ENCODE results near the gene CFI.
A peak's percentile ranks its signal among the peaks of the same experiment; 100 is the strongest.

CFI gene

DNA sequence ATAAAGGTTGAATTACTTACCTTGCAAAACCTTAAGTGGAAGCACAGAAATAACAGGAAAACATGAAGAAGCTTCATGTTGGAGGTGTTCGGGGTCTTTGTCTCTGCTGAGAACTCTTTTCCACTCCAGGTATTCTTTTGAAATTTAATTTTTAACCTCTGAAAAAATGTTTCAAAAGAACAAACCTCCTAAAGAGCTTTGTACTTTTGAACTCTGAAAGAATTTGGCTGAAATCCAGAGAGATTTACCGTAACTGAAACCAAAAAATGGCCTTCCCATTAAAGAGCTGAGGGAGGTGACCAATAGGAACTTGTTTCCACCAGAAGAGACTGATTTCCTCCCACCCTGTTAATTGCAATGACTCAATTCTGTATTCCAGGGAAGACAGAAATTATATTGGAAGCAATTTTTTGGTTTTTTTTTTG lies at the start of gene CFI:
TSS of gene CFI (minus strand) at position 105 of the 425 bp plus-strand sequence. CDS start at position 77, 28 bp downstream.
- DNase-seq, result no peak

DNA sequence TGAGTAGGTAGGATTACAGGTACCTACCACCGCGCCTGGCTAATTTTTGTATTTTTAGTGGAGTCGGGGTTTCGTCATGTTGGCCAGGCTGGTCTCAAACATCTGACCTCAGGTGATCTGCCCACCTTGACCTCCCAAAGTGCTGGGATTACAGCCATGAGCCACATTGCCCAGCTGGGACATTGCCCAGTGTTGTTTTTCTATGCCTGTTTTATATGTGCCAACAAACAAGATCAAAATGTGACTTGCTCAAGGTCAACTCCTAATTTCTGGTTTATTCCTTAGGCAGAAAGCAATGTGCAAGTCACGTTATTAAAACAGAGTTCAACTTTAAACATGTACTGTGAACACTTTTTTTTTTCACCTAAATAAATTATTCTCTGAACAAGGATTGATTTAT lies 48.8 kb upstream of the CFI start:
- DNase-seq, result no peak

DNA sequence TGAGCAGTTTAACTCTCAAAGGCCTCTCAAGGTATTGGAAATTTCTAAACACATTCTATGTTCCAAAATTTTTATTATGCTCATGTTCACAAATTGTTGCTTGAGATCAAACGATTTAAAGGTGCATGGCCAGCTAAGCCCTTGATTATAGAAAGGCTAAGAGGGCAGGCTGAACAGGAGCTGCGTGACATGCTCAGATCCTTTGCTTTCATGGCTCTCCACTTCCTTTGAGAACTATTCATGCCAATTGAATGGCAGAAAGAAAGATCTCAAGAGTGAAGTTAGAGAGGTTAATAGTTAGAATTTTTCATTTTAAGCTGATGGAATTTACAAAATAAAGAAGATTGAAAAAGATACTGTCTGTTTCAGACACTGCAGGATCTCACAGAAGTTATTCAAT lies 46.7 kb upstream of the CFI start:
- DNase-seq, result no peak

DNA sequence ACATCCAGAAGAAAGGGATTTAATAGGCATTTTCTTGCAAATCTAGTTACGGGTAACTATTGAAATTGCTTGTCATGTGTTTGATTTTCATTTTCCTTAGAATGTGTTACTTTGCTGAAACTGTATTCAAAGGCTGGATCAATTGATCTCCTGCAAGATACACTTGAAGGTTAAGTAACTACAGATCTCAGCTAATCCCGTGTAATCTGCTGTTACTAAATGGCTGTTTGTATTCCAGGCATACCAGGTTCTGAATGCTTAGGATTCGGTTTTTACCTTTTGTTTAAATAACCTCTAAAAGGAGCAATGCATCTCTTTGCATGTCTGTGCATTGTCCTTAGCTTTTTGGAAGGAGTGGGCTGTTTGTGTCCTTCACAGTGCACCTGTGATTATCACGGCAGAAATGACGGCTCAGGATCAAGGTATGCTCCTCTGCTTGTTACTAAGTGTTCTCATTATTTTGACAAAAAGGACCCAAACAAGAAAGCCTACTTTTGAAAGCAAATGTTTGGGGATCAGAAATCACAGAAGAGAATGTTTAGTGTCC lies 46.2 kb upstream of the CFI start, which contains the start of gene LRIT3:
TSS of gene LRIT3 (plus strand) at position 212 of the 547 bp plus-strand sequence. CDS start at position 307, 95 bp downstream.
- DNase-seq, result no peak

DNA sequence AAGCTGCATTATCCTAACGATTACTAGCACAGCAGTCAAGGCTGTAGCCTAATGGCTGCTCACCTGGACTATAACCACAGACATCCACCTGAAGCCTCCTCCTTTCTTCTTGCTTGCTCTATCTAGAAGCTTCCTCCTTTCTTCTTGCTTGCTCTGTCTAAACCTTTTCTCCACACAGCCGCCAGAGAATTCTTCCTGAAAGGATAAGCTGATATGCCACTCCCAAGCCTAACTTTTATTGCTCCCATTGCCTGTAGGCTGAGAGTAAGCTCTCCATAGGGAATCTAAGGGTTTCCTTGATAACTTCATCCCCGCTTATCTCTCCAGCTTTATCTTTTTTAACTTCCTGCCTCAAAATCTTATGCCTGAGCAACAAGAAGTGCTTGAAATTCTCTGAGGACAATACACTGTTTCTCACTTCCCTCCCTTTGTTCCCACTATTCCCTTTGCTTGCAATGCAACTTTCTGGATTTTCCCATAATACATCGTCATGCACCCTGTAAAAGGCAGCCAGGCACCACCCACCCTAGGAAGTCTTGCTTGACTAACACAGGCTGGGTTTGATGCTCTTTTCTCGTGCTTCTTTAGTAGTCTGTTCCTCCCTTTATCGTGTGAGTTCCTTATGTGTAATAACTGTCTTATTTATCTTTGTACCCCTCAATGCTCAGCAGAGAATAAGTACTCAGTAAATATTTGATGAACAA lies 44.7 kb upstream of the CFI start:
- no peak for DNase-seq

DNA sequence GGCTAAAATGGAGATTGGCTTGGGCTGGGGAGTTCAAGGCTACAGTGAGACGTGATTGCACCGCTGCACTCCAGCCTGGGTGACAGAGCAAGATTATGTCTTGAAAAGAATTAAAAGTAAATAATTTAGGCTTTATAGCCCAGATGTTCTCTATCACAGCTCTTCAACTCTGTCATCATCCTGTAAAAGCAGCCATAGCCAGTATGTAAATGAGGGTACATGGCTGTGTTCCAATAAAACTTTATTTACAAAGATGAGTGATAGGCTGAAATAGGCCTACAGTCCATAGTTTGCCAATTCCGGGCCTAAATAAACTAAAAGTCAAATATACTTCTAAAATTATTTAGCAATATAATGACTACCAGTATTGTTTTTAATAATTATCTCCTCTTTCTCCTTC lies 35.2 kb upstream of the CFI start:
- DNase-seq, result no peak

DNA sequence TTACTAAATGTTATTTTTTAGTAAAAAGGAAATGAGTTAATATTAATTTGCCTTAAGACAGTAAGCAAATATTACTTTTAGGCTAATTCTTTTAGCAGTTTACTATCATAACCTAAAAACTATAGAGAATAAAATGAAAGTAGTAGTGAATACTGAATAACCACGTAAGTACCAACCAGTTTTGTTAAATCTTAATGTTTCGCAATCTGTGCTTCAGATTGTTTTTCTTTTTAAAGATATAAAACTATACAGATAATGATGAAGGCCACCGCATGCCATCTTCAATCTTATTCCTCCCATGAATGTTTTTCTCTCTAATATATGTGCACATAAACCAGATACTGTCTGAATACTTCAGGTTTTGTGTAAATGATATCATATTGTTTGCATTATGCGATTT lies 32.0 kb upstream of the CFI start:
- no peak for DNase-seq

DNA sequence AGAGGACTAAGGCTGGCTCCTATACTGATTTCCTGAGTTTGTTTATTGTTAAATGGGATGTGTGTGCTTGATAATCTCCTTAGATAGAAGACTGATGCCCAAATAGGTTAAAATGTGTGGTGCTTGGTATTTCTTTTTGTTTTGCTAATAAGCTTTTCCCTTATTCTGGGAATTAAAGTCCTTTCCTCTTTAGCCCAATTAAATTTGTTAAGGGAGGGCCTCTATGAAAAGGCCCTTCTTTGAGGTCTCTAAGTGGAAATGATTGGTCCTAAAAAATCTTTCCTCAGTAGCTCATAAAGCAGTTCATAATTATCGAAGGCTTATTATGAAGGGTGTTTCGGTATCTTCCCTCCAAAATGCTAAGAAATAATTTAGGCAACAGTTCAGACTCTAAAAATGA lies 25.9 kb upstream of the CFI start, which contains the start of gene RRH:
TSS of gene RRH (plus strand) at position 301 of the 400 bp plus-strand sequence. CDS start at position 357, 56 bp downstream.
- DNase-seq, result no peak

DNA sequence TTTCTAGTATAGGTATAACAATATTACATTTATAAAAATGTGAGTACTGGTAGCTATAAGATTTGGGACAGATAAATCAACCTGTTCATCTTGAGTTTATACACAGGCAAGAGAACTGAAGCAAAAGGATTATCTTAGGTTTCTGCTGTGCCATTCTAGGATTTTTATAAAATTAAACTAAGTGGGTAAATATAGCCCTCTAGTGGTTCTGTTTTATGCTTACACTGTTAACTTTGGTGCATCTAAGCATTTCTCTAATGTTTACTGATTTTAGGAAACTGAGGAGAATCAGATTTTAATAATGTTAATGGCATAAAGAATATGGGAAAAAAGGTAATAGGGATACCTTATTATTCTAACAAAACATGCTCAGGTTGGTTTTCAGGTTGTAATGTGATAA lies 24.9 kb upstream of the CFI start:
- DNase-seq, result peak in 1 of 14 donors; percentile 1

DNA sequence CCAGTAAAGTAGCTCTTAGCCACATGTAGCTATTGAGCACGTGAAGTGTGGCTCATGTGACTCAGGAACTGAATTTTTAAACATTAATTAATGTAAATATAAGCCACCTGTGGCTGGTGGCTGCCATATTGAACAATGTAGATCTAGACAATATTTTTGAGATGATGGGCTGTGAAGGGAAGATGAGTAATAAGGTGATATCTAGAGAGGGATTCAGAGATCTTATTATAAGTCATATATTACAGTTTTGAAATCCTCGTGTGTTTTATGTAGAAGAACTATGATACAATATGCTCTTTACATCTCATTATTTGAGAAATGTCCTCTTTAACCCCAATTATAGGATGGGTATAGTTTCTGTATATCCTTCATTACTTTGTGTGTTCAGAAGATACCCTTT lies 19.4 kb upstream of the CFI start:
- no peak for DNase-seq

DNA sequence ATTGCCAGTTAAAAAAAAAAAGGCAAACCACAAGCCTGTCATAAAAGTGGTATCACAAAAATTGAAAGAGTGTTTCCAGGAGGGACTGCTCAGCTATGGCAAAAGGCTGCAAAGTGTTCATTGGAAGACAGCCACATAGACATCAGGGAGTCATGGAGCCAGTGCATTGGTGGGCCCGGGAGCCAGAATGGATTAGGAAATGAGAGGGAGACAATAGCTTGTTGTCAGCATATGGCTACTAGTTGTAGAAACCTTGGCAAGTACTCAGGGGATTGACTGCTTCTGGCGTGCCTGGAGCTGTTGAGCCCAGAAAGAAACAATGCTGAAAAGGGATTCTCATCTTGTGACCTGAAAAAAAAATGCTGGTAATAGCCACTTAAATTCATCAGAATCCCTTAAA lies 18.8 kb upstream of the CFI start:
- DNase-seq, result peak in 6 of 14 donors; percentile 0 to 41 (median 8)

DNA sequence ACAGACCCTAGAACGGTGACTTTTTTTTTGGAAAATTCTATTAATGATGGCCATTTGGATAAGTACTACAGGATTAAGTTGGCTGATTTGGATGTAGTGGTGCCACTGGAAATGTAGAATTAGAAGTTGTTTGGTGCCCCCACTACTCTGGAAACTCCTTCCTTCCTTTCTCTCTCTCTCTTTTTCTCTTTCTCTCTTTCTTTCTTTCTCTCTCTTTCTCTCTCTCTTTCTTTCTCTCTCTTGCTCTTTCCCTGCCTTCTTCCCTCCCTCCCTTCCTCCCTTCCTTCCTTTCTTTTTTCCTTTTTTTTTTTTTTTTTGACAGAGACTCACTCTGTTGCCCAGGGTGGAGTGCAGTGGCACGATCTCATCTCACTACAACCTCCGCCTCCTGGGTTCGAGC lies 16.5 kb upstream of the CFI start:
- DNase-seq, result no peak

DNA sequence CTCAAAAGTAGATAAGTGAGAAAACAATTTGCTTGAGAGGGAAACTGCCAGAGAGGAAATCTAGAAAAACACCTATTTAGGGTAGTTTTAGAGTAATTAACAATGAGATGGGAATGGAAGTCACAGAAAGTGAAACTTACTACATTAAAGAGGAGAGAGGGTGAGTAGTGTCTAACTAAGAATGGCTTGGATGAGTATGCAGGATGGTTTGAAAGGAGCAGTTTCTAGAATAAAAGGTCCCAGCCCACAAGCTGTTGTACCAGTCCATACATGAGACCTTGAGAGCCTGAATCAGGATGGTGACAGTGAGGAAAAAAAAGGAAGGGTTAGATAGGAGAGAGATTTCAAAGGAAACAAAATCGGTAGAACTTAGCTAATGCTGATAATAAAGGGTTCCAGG lies 15.1 kb upstream of the CFI start:
- DNase-seq, result no peak

DNA sequence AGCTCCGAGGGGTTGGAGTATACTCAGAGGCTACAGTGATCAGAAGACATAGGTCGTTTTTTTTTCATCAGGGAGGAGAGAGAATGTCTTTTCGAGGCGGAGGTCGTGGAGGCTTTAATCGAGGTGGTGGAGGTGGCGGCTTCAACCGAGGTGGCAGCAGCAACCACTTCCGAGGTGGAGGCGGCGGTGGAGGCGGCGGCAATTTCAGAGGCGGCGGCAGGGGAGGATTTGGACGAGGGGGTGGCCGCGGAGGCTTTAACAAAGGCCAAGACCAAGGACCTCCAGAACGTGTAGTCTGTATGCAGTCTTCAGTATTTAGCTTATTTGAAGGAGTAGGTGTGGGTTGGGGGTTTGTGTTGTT lies 14.3 kb upstream of the CFI start:
- no peak for DNase-seq

DNA sequence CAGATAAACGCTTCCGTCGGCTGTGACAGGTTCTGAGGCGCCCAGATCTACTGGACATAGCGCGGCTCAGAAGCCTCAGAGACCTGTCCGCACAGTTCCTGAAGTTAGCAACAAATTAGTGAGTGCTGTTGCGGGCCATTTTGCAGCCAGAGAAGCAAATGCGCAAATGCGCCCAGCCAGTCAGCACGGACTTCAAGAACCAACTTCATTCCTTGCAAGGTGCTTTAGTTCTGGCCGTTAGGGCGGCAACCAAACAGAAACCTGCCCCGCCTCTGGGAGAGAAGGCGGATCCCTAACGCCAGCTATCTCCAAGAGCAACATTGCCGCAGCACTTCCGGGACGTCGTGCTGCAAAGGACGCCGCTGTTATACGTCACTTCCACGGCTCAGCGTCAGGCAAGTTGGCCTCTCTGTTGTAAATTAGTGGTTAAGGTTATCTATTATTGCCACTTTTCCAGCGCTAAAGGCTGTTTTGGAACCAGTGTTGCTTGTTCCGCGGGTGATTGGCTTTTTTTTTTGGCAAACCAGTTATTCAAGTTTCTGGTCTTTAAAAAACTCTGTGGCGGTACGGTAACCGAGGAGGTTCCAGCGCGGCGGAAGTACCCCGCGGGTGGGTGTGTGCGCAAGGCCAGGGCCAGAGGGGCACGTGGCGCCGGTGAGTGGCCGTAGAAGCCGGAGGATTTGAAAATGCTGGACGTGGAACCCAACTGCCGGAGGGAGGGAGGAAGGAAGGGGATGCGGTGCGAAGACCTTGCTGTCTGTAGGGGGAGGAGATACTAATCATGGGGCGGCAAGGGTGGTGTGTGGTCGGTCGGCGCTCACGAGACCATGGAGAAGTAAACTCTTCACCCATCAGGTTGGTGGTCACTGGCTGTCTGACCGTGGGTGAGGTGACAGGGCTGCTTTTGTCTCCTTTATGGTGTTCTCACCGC lies 13.6 kb upstream of the CFI start, which contains the start of gene GAR1:
TSS of gene GAR1 (plus strand) at position 612 of the 931 bp plus-strand sequence. CDS start 403 bp downstream, outside the sequence.
- DNase-seq, result peak; percentile 34 to 90 (median 84)

DNA sequence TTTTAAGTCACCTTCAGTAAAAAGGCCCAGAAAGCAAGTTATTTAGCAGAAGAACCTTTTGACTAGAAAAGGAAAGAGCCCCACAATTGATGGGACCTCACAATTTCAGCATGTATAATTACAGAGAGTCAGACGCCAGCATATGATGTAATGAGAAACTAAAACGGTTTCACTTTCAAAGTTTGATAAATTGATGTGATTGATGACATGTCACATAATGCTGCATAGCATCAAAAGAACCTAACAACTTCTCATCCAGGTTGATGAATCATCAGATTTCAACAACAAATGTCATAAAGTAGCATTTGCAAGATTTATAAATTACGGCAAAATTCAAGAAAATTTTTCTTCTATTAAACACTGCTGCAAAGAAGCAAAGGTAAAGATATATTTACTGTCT lies 9.9 kb upstream of the CFI start:
- DNase-seq, result no peak

DNA sequence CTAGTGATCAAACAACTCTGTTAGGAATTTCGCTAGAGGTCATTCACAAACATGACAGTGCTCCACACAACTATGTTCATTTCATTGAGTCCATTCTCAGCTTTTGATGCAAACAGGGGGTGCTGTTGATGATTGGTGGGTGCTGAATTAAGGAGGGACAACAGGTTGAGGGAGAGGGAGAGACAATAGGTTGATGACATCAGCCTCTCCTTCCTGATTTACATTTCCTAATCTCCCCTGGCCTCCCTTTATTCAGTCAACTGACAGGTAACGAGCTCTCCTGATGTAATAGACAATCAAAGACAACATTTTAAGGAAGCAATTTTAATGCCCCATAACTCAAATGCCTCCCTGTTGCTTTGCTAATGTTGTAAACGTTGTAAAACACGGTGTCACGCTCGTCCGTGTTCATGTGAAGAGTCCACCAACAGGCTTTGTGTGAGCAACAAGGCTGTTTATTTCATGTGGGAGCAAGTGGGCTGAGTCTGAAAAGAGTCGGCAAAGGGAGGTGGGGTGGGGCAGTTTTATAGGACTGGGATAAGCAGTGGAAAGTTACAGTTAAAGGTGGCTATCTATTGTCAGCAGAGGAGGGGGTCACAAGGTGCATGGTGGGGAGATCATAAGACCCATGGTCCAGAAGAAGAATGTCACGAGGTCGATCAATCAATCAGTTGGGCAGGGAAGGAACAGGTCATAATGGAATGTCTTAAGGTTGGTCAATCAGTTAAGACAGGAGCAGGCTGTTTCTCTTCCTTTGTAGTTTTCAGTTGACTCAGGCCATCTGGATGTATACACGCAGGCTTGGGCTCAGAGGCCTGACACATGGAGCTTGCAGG lies 9.0 kb upstream of the CFI start:
- DNase-seq, result no peak

DNA sequence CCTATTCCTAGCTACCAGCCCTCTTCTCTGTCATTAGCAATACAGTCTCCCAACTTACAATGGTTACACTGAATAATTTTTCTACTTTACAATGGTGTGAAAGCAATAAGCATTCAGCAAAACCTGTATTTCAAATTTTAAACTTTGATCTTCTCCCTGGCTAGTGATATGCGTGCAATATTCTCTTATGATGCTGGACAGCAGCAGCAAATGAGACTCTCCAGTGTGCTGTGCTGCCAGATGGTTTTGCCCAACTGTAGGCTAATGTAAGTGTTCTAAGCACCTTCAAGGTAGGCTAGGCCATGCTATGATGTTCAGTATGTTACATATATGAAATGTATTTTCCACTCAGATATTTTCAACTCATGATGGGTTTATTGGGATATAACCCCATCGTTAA lies 7.9 kb upstream of the CFI start:
- DNase-seq, result no peak

DNA sequence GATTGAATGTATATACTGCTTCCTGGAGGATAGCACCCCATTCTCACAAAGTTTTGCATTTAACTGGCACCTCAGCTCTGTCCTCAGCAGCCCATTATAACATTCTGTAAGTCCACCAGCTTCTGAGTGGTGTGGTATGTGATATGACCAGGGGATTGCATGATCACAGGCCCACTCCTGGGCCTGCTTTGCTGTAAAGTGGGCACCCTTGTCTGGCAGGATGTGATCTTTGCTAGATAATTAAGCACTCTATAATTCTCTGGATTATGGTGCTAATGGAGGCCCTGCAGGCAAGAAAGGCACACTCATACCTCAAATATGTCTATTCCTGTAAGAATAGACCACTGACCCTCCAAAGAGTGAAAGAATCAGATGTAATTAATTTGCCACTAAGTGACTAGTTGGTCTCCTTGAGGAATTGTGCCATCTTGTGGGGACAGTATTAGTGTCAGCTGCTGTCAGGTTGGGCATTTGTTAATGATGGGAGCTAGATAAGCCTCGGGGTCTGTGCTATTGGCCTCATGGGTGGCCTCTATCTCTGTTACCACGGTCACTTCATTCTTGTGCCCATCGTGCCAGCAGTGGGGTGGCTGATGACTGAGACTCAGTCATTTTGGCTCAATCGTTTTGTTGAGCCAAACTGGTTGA lies 2.2 kb upstream of the CFI start:
- peak in 1 of 14 donors; percentile 8 for DNase-seq

DNA sequence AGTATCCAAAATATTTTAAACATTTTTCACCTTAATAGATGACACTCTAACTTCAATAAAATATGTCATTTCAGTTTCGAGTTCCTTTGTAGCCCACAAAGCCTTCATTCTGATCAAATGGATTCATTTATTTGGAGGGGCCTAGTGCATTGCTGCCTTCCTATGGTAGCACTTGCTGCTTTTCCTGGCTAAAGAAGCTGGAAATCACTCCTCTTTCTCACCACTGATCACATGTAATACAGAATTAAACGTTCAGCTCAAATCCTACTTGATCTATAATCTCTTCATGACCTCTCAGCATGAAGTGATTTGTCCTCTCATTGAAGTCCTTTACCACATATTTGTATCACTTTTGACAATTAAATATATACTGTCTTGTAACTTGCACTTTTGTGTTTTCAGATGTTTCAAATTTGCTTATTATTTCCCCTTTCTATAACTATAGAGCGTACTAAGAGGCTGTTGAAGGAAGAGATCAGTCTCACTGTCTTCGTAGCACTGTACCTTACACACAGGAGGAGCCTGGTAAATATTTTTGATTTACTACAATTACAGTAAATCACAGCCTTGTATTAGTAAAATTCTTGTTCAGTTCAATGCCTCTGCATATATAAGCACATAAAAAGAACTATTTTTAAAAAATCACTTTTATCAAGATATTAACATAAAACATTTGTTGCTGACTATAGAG lies 555 bp downstream of the CFI start:
- DNase-seq, result no peak

DNA sequence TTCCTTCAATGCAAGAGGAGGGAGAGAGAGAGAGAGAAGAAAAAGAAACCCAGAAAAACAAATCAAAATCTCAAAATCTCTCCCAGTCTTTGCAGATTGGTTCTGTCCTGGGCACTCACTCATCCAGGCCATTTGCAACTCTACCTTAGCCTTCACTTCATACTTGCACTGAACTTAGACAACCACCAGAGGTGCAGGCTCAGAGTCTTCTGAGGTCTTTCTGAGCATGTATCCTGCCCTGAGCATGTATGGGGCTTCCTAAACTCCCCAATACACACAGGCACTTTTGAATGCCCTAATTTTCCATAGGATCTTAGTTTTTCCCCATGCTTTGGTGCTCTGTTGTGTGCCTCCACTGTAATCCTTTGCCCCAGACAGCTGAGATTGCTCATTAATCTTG lies 2.9 kb downstream of the CFI start:
- DNase-seq, result no peak

Measured in C1 segment of cervical spinal cord (tissue), 14 donors.